Panc1 (cell line): ENCODE data around the gene SPINK4. TPM values are rescaled to one million over a fixed set of nuclear protein-coding genes. Genes with fewer than 3 reads are reported as not detected.
A peak's percentile ranks its signal among the peaks of the same experiment; 100 is the strongest.

ENCODE experiments used
- ATAC-seq: fragments of 200-7000 bp; cut with Tn5 transposase; 2 replicates; pipeline ENCODE4 v1.9.1; 2020; ENCODE audit warnings: mild to moderate bottlenecking, moderate library complexity
- BruUV-seq: library from RNA; stranded (reverse); fragments of 400-500 nt; replicated peaks from 2 replicates; lab custom pipeline; 2021; lab: Mats Ljungman, UMichigan
- CTCF ChIA-PET: fragments of 300-600 bp; sonication (Branson Sonifier 250); formaldehyde crosslinking; loops from one replicate; lab custom pipeline; 2022; ENCODE audit warnings: antibody characterized with exemption; lab: Charles Lee
- POLR2A ChIA-PET: fragments of 300-600 bp; sonication (Branson Sonifier 250); formaldehyde crosslinking; loops from one replicate; lab custom pipeline; 2022; ENCODE audit warnings: antibody characterized with exemption; lab: Charles Lee
- DNase-seq: peaks from one replicate; pipeline ENCODE4 v3.0.0-alpha.2; 2010; ENCODE audit warnings: low read depth, low spot score
- H3K27ac ChIP-seq: 2 replicates; pipeline ENCODE4 v1.5.1; 2011; ENCODE audit warnings: mild to moderate bottlenecking, low read length, inconsistent platforms
- H3K27me3 ChIP-seq: fragments of 200-500 bp; sonication (Bioruptor generic); 2 replicates; pipeline ENCODE4 v1.6.0; 2014; ENCODE audit warnings: low read length, inconsistent platforms; ENCODE audit not compliant: control insufficient read depth, insufficient read depth
- H3K36me3 ChIP-seq: fragments of 200-500 bp; sonication (Bioruptor generic); 2 replicates; pipeline ENCODE4 v1.5.1; 2014; ENCODE audit warnings: inconsistent platforms, mild to moderate bottlenecking, low read length, moderate library complexity; ENCODE audit not compliant: control insufficient read depth, insufficient read depth
- H3K4me1 ChIP-seq: 2 replicates; pipeline ENCODE4 v1.5.1; 2011; ENCODE audit warnings: inconsistent platforms, mild to moderate bottlenecking, low read length, moderate library complexity; ENCODE audit not compliant: control insufficient read depth, insufficient read depth
- H3K4me3 ChIP-seq, 2 experiments: 2 replicates each; pipeline ENCODE4 v1.5.1; 2011 to 2012; ENCODE audit warnings: low read depth in 2 of 2, low read length in 2 of 2, mild to moderate bottlenecking in 2 of 2, inconsistent platforms in 1 of 2, moderate library complexity in 1 of 2
- H3K9me3 ChIP-seq: fragments of 200-500 bp; sonication (Bioruptor generic); 2 replicates; pipeline ENCODE4 v1.5.1; 2014; ENCODE audit warnings: low read depth, mild to moderate bottlenecking, inconsistent platforms, low read length, moderate library complexity; ENCODE audit not compliant: control insufficient read depth, insufficient read depth
- POLR2AphosphoS5 ChIP-seq: IDR thresholded peaks from 2 replicates; pipeline ENCODE4 v1.6.1; 2012; ENCODE audit warnings: mild to moderate bottlenecking, low read depth, low read length, moderate library complexity
- SIN3A ChIP-seq: IDR thresholded peaks from 2 replicates; pipeline ENCODE4 v1.6.1; 2012; ENCODE audit warnings: low read depth, mild to moderate bottlenecking, low read length, moderate library complexity, borderline replicate concordance; ENCODE audit not compliant: insufficient read depth
- TCF7L2 ChIP-seq: IDR thresholded peaks from 2 replicates; pipeline ENCODE4 v1.6.1; 2011; ENCODE audit warnings: mild to moderate bottlenecking, low read depth, low read length, inconsistent platforms
- in situ Hi-C: cut with HindIII; loops from 2 replicates; pipeline ENCODE4 v1.10.0; 2016; ENCODE audit warnings: low sequenced_read_pairs, low pct_unique_long_range_greater_than_20kb
- intact Hi-C: fragments of 100-400 bp; cut with micrococcal nuclease; formaldehyde crosslinking; loops from one replicate; pipeline ENCODE4 v1.10.0; 2022; ENCODE audit not compliant: unreplicated experiment
- total RNA-seq: library from RNA; stranded (reverse); gene quantifications from one replicate; pipeline ENCODE4 v1.2.1, GENCODE V29; 2021; ENCODE audit not compliant: unreplicated experiment
- TF ChIP-seq, protein P1 (sequence below): fragments of 450-650 bp; IDR thresholded peaks from 2 replicates; pipeline ENCODE4 v1.5.1; 2017; ENCODE audit warnings: mild to moderate bottlenecking
- TF ChIP-seq, protein P2 (sequence below), 2 experiments: IDR thresholded peaks; 2 replicates each; pipeline ENCODE4 v1.6.1; 2011 to 2012; ENCODE audit warnings: low read depth in 2 of 2, control low read depth in 1 of 2, low read length in 1 of 2, mild to moderate bottlenecking in 1 of 2, moderate library complexity in 1 of 2; ENCODE audit not compliant: insufficient read depth in 1 of 2

Gene SPINK4
- total RNA-seq, 1 experiment from 2014 or later, result not detected

DNA sequence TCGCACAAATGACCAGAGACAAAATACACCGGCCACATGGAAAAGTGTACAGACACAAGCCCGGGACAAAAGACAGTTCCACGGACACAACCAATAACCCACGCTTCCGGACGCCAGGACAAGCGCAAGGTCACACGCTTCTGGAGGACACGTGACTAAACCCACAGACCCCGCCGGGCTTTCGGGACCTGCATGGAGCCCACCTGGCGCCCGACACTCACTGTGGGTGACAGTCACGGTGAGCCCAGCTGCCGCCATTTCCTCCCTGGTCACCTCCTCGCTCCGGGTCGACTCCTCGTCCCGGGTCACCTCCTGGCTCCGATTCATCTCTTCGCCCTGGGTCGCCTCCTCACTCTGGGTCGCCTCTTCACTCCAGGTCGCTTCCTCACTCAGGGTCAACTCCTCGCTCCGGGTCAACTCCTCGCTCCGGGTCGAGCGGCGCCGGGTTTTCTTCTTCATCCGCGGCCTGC is 24.1 kb downstream of the SPINK4 start:
- TF ChIP-seq SIN3A, result peak; percentile 93; the same call in 1 of the 2 replicates
- no peak; the same call in 1 of the 2 replicates for TF ChIP-seq TCF7L2
- TF ChIP-seq POLR2AphosphoS5, result no peak
- TF ChIP-seq, protein P1, sequence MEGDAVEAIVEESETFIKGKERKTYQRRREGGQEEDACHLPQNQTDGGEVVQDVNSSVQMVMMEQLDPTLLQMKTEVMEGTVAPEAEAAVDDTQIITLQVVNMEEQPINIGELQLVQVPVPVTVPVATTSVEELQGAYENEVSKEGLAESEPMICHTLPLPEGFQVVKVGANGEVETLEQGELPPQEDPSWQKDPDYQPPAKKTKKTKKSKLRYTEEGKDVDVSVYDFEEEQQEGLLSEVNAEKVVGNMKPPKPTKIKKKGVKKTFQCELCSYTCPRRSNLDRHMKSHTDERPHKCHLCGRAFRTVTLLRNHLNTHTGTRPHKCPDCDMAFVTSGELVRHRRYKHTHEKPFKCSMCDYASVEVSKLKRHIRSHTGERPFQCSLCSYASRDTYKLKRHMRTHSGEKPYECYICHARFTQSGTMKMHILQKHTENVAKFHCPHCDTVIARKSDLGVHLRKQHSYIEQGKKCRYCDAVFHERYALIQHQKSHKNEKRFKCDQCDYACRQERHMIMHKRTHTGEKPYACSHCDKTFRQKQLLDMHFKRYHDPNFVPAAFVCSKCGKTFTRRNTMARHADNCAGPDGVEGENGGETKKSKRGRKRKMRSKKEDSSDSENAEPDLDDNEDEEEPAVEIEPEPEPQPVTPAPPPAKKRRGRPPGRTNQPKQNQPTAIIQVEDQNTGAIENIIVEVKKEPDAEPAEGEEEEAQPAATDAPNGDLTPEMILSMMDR, result no peak
- TF ChIP-seq, protein P2, sequence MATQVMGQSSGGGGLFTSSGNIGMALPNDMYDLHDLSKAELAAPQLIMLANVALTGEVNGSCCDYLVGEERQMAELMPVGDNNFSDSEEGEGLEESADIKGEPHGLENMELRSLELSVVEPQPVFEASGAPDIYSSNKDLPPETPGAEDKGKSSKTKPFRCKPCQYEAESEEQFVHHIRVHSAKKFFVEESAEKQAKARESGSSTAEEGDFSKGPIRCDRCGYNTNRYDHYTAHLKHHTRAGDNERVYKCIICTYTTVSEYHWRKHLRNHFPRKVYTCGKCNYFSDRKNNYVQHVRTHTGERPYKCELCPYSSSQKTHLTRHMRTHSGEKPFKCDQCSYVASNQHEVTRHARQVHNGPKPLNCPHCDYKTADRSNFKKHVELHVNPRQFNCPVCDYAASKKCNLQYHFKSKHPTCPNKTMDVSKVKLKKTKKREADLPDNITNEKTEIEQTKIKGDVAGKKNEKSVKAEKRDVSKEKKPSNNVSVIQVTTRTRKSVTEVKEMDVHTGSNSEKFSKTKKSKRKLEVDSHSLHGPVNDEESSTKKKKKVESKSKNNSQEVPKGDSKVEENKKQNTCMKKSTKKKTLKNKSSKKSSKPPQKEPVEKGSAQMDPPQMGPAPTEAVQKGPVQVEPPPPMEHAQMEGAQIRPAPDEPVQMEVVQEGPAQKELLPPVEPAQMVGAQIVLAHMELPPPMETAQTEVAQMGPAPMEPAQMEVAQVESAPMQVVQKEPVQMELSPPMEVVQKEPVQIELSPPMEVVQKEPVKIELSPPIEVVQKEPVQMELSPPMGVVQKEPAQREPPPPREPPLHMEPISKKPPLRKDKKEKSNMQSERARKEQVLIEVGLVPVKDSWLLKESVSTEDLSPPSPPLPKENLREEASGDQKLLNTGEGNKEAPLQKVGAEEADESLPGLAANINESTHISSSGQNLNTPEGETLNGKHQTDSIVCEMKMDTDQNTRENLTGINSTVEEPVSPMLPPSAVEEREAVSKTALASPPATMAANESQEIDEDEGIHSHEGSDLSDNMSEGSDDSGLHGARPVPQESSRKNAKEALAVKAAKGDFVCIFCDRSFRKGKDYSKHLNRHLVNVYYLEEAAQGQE (IDR thresholded peaks at IDR 0.05; ENCODE audit: insufficient read depth in 1 of 2, low read depth in 2 of 2, low read length in 1 of 2), result no peak
- Histone ChIP-seq H3K4me1 (peaks cover 15% of the 10 kb centered on the region), H3K27me3 (no peaks in the 10 kb centered on the region), H3K27ac (peak overlapping the region; percentile 92), H3K4me3 (peak overlapping the region; percentile 92 to 96), H3K36me3 (peaks cover 42% of the 10 kb centered on the region), H3K9me3 (no peaks in the 10 kb centered on the region)
- intact Hi-C loops (no loop called here), in situ Hi-C loops (no loop called here)
- no TSS peak for BruUV-seq
- POLR2A ChIA-PET, result no interaction called here
- no peak for DNase-seq
- CTCF ChIA-PET, result no interaction called here
- ATAC-seq, result peak; percentile 25

DNA sequence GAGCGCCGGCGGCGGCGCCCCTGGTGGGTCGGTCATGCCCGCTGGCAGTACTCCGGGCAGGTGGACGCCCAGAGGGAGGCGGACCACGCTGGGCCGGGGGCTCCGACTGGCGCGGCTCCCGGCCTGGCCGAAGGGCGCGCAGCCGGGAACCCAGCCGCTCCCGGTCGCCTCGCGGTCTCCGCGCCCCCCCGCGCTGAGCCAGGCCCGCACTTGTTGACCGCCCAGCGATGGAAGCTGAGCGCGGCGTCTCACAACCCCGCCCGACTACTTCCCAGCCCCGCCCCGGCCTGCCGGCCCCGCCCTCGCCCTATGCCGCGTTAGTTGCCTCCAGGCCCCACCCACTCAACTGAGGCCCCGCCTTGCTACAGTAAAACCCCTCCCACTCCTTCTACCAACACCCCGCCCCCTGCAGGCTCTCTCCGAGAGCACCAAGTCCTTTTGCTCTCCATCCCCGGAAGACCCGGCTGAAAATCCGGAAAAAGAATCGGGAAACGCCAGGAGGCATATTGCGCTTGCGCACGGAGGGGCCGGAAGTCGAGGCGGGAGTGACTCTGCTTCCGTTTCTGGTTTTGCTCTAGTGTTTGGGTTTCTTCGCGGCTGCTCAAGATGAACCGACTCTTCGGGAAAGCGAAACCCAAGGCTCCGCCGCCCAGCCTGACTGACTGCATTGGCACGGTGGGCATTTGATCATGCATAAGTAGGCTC is 24.7 kb downstream of the SPINK4 start, which contains the start of the genes BAG1 and CHMP5:
Gene BAG1 (minus strand): TSS at position 236 of the 705 bp plus-strand sequence.
Gene CHMP5 (plus strand): TSS at position 577 of the 705 bp plus-strand sequence. CDS start 30 bp downstream, at position 607.
- ChIA-PET POLR2A (no interaction called here), CTCF (no interaction called here)
- intact Hi-C loops, result no loop called here

More for the DNA sequence above, 24.7 kb downstream of the SPINK4 start, which contains the start of the genes BAG1 and CHMP5:
- TF ChIP-seq TCF7L2 (no peak; the same call in 1 of the 2 replicates), POLR2AphosphoS5 (peak; percentile 87)
- TF ChIP-seq, protein P2 (IDR thresholded peaks at IDR 0.05; ENCODE audit: insufficient read depth in 1 of 2, low read depth in 2 of 2, low read length in 1 of 2), result no peak
- Histone ChIP-seq H3K4me1 (peaks cover 15% of the 10 kb centered on the region), H3K9me3 (no peaks in the 10 kb centered on the region), H3K27me3 (no peaks in the 10 kb centered on the region), H3K36me3 (peaks cover 39% of the 10 kb centered on the region), H3K27ac (peak within 1 kb of the TSS; percentile 97), H3K4me3 (peak within 1 kb of the TSS; percentile 92 to 96)
- DNase-seq (peak; percentile 95), ATAC-seq (peak; percentile 97)
- BruUV-seq, result no TSS peak
- in situ Hi-C loops, result no loop called here
